ENCODE data around the gene CRAT. TPM values are rescaled to one million over a fixed set of nuclear protein-coding genes. Genes with fewer than 3 reads are reported as not detected.

Gene CRAT
- total and polyA plus RNA-seq, 5 donors from 2014 or later: 8.7 to 12.5 (median 10.9) TPM

DNA sequence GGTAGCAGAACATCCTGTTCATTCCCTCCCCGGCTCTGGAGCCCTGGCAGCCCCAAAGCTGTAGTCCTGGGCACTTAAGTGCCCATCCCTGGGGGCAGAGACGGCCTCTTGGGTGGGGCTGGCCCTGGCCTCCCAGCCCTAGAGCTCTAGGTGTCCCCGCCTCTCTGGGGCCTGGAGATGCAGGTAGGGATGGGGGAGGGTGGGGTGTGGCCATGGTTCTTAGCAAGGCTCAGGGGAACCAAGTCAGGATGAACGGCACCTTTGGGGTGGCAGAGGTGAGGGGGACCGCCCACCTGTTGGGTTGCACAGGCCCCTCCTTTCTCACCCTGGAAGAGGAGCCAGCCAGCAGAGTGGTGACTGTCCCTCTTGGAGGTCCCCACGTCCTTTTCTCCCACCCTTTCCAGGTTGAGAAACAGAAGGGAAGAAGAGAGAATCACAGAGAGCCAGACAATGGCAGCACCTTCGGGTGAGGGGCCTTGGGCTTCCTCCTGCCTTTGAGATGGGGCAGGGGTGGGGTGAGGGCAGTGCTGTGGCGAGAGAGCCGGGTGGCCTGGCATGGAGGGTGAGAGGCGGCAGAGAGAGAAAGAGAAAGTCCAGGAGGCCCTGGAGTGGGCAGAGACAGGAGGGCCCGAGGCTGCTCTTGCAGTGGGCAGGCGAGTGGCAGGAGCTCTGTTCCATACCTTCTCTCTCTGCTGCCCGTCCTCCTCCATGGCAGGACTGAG is 2.3 kb downstream of the CRAT start:
- Histone ChIP-seq H3K4me3 (ENCODE audit: low read depth, low read length) (no peak overlapping the region), H3K9me3 (ENCODE audit: control insufficient read depth in 2 of 2, low read length in 2 of 2) (no peaks in the 10 kb centered on the region), H3K4me1 (ENCODE audit: control insufficient read depth, insufficient read depth, low read length, poor library complexity, severe bottlenecking) (peaks cover 21% of the 10 kb centered on the region), H3K27ac (ENCODE audit: insufficient read depth, low read length, poor library complexity, severe bottlenecking) (no peak overlapping the region), H3K36me3 (ENCODE audit: control insufficient read depth, insufficient read depth, low read length) (no peaks in the 10 kb centered on the region), H3K27me3 (ENCODE audit: control insufficient read depth, insufficient read depth, low read length) (no peaks in the 10 kb centered on the region)
- no peak for DNase-seq
- Mint-ChIP-seq H3K9me3 (no peaks in the 10 kb centered on the region), H3K27ac (no peak overlapping the region), H3K4me1 (peaks cover 0 to 32% (median 13%) of the 10 kb centered on the region in 4 donors), H3K27me3 (no peaks in the 10 kb centered on the region), H3K36me3 (no peaks in the 10 kb centered on the region), H3K4me3 (peak overlapping the region in 3 of 4 donors; percentile 56 to 80 (median 75))
- ATAC-seq (ENCODE audit: low read depth in 2 of 2): no peak

GRCh38 chr9:129107651-129108050 is 2.9 kb downstream of the CRAT start:
- no peak overlapping the region for H3K27ac Mint-ChIP-seq
- H3K4me1 ChIP-seq (ENCODE audit: control insufficient read depth, insufficient read depth, low read length, poor library complexity, severe bottlenecking): peaks cover 21% of the 10 kb centered on the region
- H3K4me1 Mint-ChIP-seq: peaks cover 0 to 32% (median 13%) of the 10 kb centered on the region in 4 donors
- no peak overlapping the region for H3K27ac ChIP-seq (ENCODE audit: insufficient read depth, low read length, poor library complexity, severe bottlenecking)
- H3K4me3 ChIP-seq (ENCODE audit: low read depth, low read length): no peak overlapping the region
- H3K9me3 ChIP-seq (ENCODE audit: control insufficient read depth in 2 of 2, low read length in 2 of 2): no peaks in the 10 kb centered on the region
- no peak for DNase-seq
- H3K27me3 Mint-ChIP-seq: no peaks in the 10 kb centered on the region
- H3K9me3 Mint-ChIP-seq: no peaks in the 10 kb centered on the region
- no peaks in the 10 kb centered on the region for H3K36me3 Mint-ChIP-seq
- H3K27me3 ChIP-seq (ENCODE audit: control insufficient read depth, insufficient read depth, low read length): no peaks in the 10 kb centered on the region
- no peak for ATAC-seq (ENCODE audit: low read depth in 2 of 2)
- H3K4me3 Mint-ChIP-seq: peak overlapping the region in 2 of 4 donors; percentile 79 to 90
- H3K36me3 ChIP-seq (ENCODE audit: control insufficient read depth, insufficient read depth, low read length): no peaks in the 10 kb centered on the region

DNA sequence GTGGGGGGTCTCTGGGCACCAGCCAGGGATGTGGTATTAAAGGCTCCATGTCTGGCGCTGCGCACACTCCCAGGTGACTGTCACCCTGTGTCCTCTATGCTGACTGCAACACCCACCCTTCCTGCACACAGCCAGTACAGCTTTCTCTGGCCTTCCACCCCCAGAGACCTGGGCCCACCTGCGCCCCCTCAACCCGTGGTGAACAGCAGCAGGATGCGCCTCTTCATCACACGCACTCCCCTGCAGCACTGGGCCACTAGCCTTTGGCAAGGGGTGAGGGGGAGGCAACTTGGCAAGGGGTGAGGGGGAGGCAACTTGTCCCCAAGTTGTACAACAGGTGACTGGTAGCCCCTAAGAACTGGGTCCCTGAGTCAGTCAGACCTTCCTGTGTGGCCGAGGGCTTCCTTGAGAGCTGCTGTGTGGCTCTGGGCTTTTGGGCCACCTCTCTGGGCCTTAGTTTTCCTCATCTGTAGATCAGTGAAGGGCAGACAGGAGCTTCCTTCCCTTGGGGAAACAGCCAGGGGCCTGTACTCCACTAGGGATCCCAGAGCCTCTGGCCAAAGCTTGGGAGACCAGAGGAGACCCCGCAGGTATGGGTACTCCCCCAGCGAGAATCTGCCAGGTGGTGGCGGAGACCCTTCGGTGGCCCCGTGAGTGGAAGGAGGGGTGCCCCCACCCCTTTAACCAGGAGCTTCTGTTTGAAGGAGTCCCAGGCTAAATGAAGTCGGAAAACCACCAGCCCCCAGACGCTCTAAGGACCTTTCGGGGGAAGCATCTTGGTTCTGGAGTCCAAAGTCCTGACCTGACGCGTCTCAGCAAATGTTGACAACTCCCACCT is 4.5 kb downstream of the CRAT start:
- ATAC-seq (ENCODE audit: low read depth in 2 of 2): no peak
- no peaks in the 10 kb centered on the region for H3K36me3 Mint-ChIP-seq
- H3K9me3 Mint-ChIP-seq: no peaks in the 10 kb centered on the region
- no peak overlapping the region for H3K27ac Mint-ChIP-seq
- H3K36me3 ChIP-seq (ENCODE audit: control insufficient read depth, insufficient read depth, low read length): no peaks in the 10 kb centered on the region
- H3K4me1 Mint-ChIP-seq: peaks cover 0 to 21% (median 8%) of the 10 kb centered on the region in 4 donors
- H3K9me3 ChIP-seq (ENCODE audit: control insufficient read depth in 2 of 2, low read length in 2 of 2): no peaks in the 10 kb centered on the region
- H3K27me3 ChIP-seq (ENCODE audit: control insufficient read depth, insufficient read depth, low read length): no peaks in the 10 kb centered on the region
- no peak overlapping the region for H3K4me3 ChIP-seq (ENCODE audit: low read depth, low read length)
- no peak for DNase-seq
- H3K27ac ChIP-seq (ENCODE audit: insufficient read depth, low read length, poor library complexity, severe bottlenecking): no peak overlapping the region
- no peaks in the 10 kb centered on the region for H3K27me3 Mint-ChIP-seq
- peaks cover 9% of the 10 kb centered on the region for H3K4me1 ChIP-seq (ENCODE audit: control insufficient read depth, insufficient read depth, low read length, poor library complexity, severe bottlenecking)
- H3K4me3 Mint-ChIP-seq: peak overlapping the region in 1 of 4 donors; percentile 41

DNA sequence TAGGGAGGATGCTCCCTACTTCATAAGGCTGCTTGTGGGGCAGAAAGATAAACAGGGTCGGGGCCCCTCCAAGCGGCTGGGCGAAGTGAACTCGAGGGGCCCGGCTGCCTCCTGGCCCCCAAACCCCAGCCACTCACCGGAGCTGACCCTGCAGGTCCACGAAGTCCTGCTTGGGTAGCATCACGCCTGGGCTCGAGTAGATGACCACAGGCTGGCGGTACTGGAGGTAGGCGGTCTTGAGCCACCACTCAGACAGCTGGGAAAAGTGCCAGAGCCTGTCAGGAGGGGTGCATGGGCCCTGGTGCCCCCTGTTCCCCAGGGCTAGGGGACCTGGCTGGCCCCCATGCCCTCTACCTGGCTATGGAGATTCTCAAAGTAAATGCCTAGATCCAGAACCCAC is 6.5 kb downstream of the CRAT start:
- no peak for DNase-seq
- no peaks in the 10 kb centered on the region for H3K9me3 Mint-ChIP-seq
- ATAC-seq (ENCODE audit: low read depth in 2 of 2): no peak
- no peaks in the 10 kb centered on the region for H3K27me3 ChIP-seq (ENCODE audit: control insufficient read depth, insufficient read depth, low read length)
- H3K4me1 Mint-ChIP-seq: peaks cover 0 to 9% (median 3%) of the 10 kb centered on the region in 4 donors
- no peak overlapping the region for H3K4me3 ChIP-seq (ENCODE audit: low read depth, low read length)
- H3K27ac Mint-ChIP-seq: no peak overlapping the region
- H3K36me3 ChIP-seq (ENCODE audit: control insufficient read depth, insufficient read depth, low read length): no peaks in the 10 kb centered on the region
- H3K27ac ChIP-seq (ENCODE audit: insufficient read depth, low read length, poor library complexity, severe bottlenecking): no peak overlapping the region
- H3K36me3 Mint-ChIP-seq: no peaks in the 10 kb centered on the region
- no peak overlapping the region for H3K4me3 Mint-ChIP-seq
- no peaks in the 10 kb centered on the region for H3K4me1 ChIP-seq (ENCODE audit: control insufficient read depth, insufficient read depth, low read length, poor library complexity, severe bottlenecking)
- no peaks in the 10 kb centered on the region for H3K9me3 ChIP-seq (ENCODE audit: control insufficient read depth in 2 of 2, low read length in 2 of 2)
- H3K27me3 Mint-ChIP-seq: no peaks in the 10 kb centered on the region

- Histone ChIP-seq H3K27me3 (ENCODE audit: control insufficient read depth, insufficient read depth, low read length) (no peaks in the 10 kb centered on the region), H3K4me3 (ENCODE audit: low read depth, low read length) (no peak overlapping the region), H3K4me1 (ENCODE audit: control insufficient read depth, insufficient read depth, low read length, poor library complexity, severe bottlenecking) (no peaks in the 10 kb centered on the region), H3K36me3 (ENCODE audit: control insufficient read depth, insufficient read depth, low read length) (no peaks in the 10 kb centered on the region), H3K27ac (ENCODE audit: insufficient read depth, low read length, poor library complexity, severe bottlenecking) (no peak overlapping the region), H3K9me3 (ENCODE audit: control insufficient read depth in 2 of 2, low read length in 2 of 2) (no peaks in the 10 kb centered on the region)
- no peak overlapping the region for H3K27ac Mint-ChIP-seq
- no peaks in the 10 kb centered on the region for H3K9me3 Mint-ChIP-seq
- no peak for DNase-seq
- H3K36me3 Mint-ChIP-seq: no peaks in the 10 kb centered on the region
- peaks cover 0 to 4% (median under 1%) of the 10 kb centered on the region in 4 donors for H3K4me1 Mint-ChIP-seq
- H3K4me3 Mint-ChIP-seq: peak overlapping the region in 1 of 4 donors; percentile 12
- ATAC-seq (ENCODE audit: low read depth in 2 of 2): no peak
- H3K27me3 Mint-ChIP-seq: no peaks in the 10 kb centered on the region
Measured at GRCh38 chr9:129103595-129103965, 7.0 kb downstream of the CRAT start.

DNA sequence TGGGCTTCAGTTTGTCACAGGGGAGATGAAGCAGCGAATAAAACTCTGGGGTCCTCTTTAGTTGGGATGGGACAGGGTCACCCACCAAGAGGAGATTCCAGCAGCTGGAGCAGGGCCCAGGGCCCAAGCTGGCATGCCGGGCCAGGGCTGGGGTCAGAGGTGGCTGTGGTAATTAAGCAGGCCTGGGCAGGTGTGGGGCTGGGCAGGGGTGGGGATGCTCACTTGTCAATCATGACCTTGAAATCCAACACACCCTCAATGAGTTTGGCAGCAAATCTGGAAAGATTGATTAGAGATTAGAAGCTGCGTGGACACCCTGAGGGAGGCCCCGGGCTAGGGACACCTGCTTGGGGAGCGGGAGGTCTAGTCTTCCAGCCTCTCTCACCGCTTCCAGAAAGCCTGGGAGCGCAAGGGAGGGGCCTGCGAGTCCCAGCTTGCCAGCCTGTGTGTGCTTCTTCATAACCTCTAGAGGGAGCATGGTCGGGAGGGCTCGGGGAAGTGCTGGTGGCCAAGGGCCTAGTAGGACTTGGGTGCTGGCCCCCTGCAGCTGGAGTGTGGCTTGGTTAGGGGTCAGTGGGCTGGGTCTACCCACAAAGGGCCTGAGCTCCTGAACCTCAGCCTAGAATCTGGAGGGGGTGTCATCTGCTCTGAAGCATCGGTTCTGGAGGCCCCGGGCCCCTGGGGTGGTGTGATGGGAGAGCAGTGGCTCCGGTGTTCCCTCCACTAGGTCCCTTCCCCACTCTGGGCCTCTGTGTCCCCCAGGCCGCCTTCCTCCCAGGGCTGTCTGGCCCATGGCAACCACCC is 7.6 kb downstream of the CRAT start:
- Mint-ChIP-seq H3K9me3 (no peaks in the 10 kb centered on the region), H3K36me3 (no peaks in the 10 kb centered on the region), H3K4me3 (peak overlapping the region in 1 of 4 donors; percentile 12), H3K4me1 (no peaks in the 10 kb centered on the region), H3K27me3 (no peaks in the 10 kb centered on the region), H3K27ac (no peak overlapping the region)
- Histone ChIP-seq H3K4me3 (ENCODE audit: low read depth, low read length) (no peak overlapping the region), H3K27ac (ENCODE audit: insufficient read depth, low read length, poor library complexity, severe bottlenecking) (no peak overlapping the region), H3K9me3 (ENCODE audit: control insufficient read depth in 2 of 2, low read length in 2 of 2) (no peaks in the 10 kb centered on the region), H3K4me1 (ENCODE audit: control insufficient read depth, insufficient read depth, low read length, poor library complexity, severe bottlenecking) (no peaks in the 10 kb centered on the region), H3K36me3 (ENCODE audit: control insufficient read depth, insufficient read depth, low read length) (no peaks in the 10 kb centered on the region), H3K27me3 (ENCODE audit: control insufficient read depth, insufficient read depth, low read length) (no peaks in the 10 kb centered on the region)
- ATAC-seq (ENCODE audit: low read depth in 2 of 2) (peak; percentile 36 to 44), DNase-seq (peak in 1 of 3 donors; percentile 33)

DNA sequence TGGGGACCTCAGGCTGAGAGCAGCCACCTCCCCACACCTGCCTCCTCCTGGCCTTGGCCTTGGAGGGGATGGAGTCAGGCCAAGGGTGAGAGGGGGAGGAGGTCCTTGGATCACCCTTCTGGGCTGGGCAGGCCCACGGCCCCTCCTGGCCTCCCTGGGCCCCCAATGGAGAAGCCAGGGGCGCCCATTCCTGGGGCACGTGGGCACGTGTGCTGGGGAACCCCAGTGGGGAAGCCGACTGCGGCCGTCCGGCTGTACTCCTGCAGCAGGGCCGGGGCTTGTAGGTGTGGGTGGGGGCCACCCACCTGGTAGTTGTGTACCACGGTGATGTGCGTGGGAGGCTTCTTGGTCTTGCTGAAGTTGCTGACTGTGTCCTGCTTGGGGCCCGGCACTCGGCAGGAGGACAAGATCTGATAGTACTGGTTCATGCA is 8.5 kb downstream of the CRAT start:
- H3K27ac ChIP-seq (ENCODE audit: insufficient read depth, low read length, poor library complexity, severe bottlenecking): no peak overlapping the region
- H3K27me3 Mint-ChIP-seq: no peaks in the 10 kb centered on the region
- H3K27me3 ChIP-seq (ENCODE audit: control insufficient read depth, insufficient read depth, low read length): no peaks in the 10 kb centered on the region
- H3K4me3 Mint-ChIP-seq: no peak overlapping the region
- H3K4me1 Mint-ChIP-seq: no peaks in the 10 kb centered on the region
- DNase-seq (no peak), ATAC-seq (ENCODE audit: low read depth in 2 of 2) (no peak)
- no peak overlapping the region for H3K4me3 ChIP-seq (ENCODE audit: low read depth, low read length)
- no peaks in the 10 kb centered on the region for H3K9me3 Mint-ChIP-seq
- no peak overlapping the region for H3K27ac Mint-ChIP-seq
- no peaks in the 10 kb centered on the region for H3K36me3 ChIP-seq (ENCODE audit: control insufficient read depth, insufficient read depth, low read length)
- H3K36me3 Mint-ChIP-seq: peaks cover 3% of the 10 kb centered on the region
- H3K9me3 ChIP-seq (ENCODE audit: control insufficient read depth in 2 of 2, low read length in 2 of 2): no peaks in the 10 kb centered on the region
- no peaks in the 10 kb centered on the region for H3K4me1 ChIP-seq (ENCODE audit: control insufficient read depth, insufficient read depth, low read length, poor library complexity, severe bottlenecking)
